K562 (cell line): Measurements from ENCODE around the gene SRC. TPM values are rescaled to one million over a fixed set of nuclear protein-coding genes. Genes with fewer than 3 reads are reported as not detected.
A peak's percentile ranks its signal among the peaks of the same experiment; 100 is the strongest.

Source experiments
- BCLAF1 ChIP-seq, 2 experiments: fragments of 450-650 bp in 1 of 2; IDR thresholded peaks; 2 replicates each; pipeline ENCODE4 v1.6.1; 2011 to 2017; ENCODE audit warnings: low read depth in 2 of 2, antibody characterized with exemption in 1 of 2, borderline replicate concordance in 1 of 2, low read length in 1 of 2, mild to moderate bottlenecking in 1 of 2, mixed read lengths in 1 of 2; ENCODE audit not compliant: control insufficient read depth in 1 of 2
- BMI1 ChIP-seq: fragments of 150-350 bp; IDR thresholded peaks from 2 replicates; pipeline ENCODE4 v1.6.1; 2014; ENCODE audit warnings: low read length
- BRD4 ChIP-seq: fragments of 200-600 bp; sonication (generic); IDR thresholded peaks from 2 replicates; pipeline ENCODE4 v1.6.1; 2017; ENCODE audit warnings: inconsistent platforms
- E2F6 ChIP-seq, 2 experiments: IDR thresholded peaks; 2 replicates each; pipeline ENCODE4 v1.6.1; 2011; ENCODE audit warnings: borderline replicate concordance in 1 of 2, control low read depth in 1 of 2, low read depth in 1 of 2, low read length in 1 of 2, mild to moderate bottlenecking in 1 of 2, mixed read lengths in 1 of 2, moderate library complexity in 1 of 2; ENCODE audit not compliant: insufficient read depth in 1 of 2, insufficient read length in 1 of 2, poor library complexity in 1 of 2, severe bottlenecking in 1 of 2; ENCODE audit errors: extremely low read depth in 1 of 2
- EP400 ChIP-seq: fragments of 450-650 bp; IDR thresholded peaks from 2 replicates; pipeline ENCODE4 v1.6.1; 2017; ENCODE audit warnings: antibody characterized with exemption, mild to moderate bottlenecking, moderate library complexity
- GTF2F1 ChIP-seq: IDR thresholded peaks from 2 replicates; pipeline ENCODE4 v1.6.1; 2011; ENCODE audit warnings: low read depth, low read length, improper control_type of control experiment
- HBP1 ChIP-seq: fragments of 450-650 bp; formaldehyde crosslinking; IDR thresholded peaks from 2 replicates; pipeline ENCODE4 v1.4.0; 2022; ENCODE audit warnings: missing genetic modification characterization
- HNRNPK ChIP-seq: fragments of 200-400 bp; formaldehyde crosslinking; IDR thresholded peaks from one replicate; pipeline ENCODE4 v1.6.1; 2018; ENCODE audit warnings: mild to moderate bottlenecking, low read depth, low read length; ENCODE audit not compliant: poor library complexity, severe bottlenecking
- HNRNPL ChIP-seq: fragments of 200-400 bp; formaldehyde crosslinking; IDR thresholded peaks from 2 replicates; pipeline ENCODE4 v1.6.1; 2017; ENCODE audit warnings: low read depth, mild to moderate bottlenecking, low read length
- KHSRP ChIP-seq: fragments of 450-650 bp; IDR thresholded peaks from 2 replicates; pipeline ENCODE4 v1.6.1; 2017
- NR3C1 ChIP-seq: sonication (generic); formaldehyde crosslinking; IDR thresholded peaks from 2 replicates; pipeline ENCODE4 v1.8.1; 2022; ENCODE audit warnings: missing genetic modification reagents
- SMARCB1 ChIP-seq: IDR thresholded peaks from 2 replicates; pipeline ENCODE4 v1.6.1; 2011; ENCODE audit warnings: improper control_type of control experiment, low read depth; ENCODE audit not compliant: insufficient read length
- SNAPC5 ChIP-seq: fragments of 250-450 bp; sonication (Bioruptor Pico); IDR thresholded peaks from 2 replicates; pipeline ENCODE4 v1.8.0; 2021; ENCODE audit warnings: moderate library complexity, mild to moderate bottlenecking, inconsistent platforms
- TRIM24 ChIP-seq, 2 experiments: fragments of 450-650 bp; IDR thresholded peaks; 2 replicates each; pipeline ENCODE4 v1.6.1; 2016
- ZFPM2 ChIP-seq: fragments of 250-450 bp; sonication (Bioruptor Pico); IDR thresholded peaks from 2 replicates; pipeline ENCODE4 v1.5.1; 2022; ENCODE audit warnings: mild to moderate bottlenecking
- ZNF785 ChIP-seq: fragments of 250-450 bp; sonication (Bioruptor Pico); IDR thresholded peaks from 2 replicates; pipeline ENCODE4 v1.4.0; 2020; ENCODE audit warnings: mild to moderate bottlenecking
- polyA plus RNA-seq, 8 experiments: library from polyadenylated mRNA; depleted of rRNA in 4 of 8; stranded (reverse) in 5 of 8; unstranded in 3 of 8; fragments of >200 nt; fragmentation: Nextera tagmentation in 2 of 8; fragmentation: Illumina TruSeq in 1 of 8; extraction: Ambion mirVana in 2 of 8; extraction: Trizol in 1 of 8; gene quantifications; 2 replicates each; pipeline versions ENCODE4 v1.2.1 to v1.2.3, GENCODE V29; 2011 to 2014; ENCODE audit warnings: inconsistent platforms in 1 of 8, missing spikeins in 1 of 8
- total RNA-seq, 7 experiments: library from RNA; depleted of rRNA in 6 of 7; stranded (reverse); fragments of >200 nt in 6 of 7; fragmentation: Illumina TruSeq in 2 of 7; extraction: Trizol in 2 of 7; gene quantifications; 2 replicates each; pipeline versions ENCODE4 v1.2.1 to v1.2.3, GENCODE V29; 2011 to 2021; ENCODE audit warnings: low replicate concordance in 1 of 7
- TF ChIP-seq, protein P1 (sequence below): fragments of 450-650 bp; IDR thresholded peaks from 2 replicates; pipeline ENCODE4 v1.6.1; 2016; ENCODE audit warnings: borderline replicate concordance

SRC gene
- total and polyA plus RNA-seq, 9 of the 15 experiments (the other 6 are each of a cell fraction or from before 2014, with no cell fraction given) = 0.06 to 8.5 (median 3.1) TPM

- TF ChIP-seq, protein P1, sequence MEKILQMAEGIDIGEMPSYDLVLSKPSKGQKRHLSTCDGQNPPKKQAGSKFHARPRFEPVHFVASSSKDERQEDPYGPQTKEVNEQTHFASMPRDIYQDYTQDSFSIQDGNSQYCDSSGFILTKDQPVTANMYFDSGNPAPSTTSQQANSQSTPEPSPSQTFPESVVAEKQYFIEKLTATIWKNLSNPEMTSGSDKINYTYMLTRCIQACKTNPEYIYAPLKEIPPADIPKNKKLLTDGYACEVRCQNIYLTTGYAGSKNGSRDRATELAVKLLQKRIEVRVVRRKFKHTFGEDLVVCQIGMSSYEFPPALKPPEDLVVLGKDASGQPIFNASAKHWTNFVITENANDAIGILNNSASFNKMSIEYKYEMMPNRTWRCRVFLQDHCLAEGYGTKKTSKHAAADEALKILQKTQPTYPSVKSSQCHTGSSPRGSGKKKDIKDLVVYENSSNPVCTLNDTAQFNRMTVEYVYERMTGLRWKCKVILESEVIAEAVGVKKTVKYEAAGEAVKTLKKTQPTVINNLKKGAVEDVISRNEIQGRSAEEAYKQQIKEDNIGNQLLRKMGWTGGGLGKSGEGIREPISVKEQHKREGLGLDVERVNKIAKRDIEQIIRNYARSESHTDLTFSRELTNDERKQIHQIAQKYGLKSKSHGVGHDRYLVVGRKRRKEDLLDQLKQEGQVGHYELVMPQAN = no peak
- no peak for TF ChIP-seq ZNF785
- peak; percentile 82; the same call in 1 of the 2 replicates for TF ChIP-seq BRD4
- no peak for TF ChIP-seq KHSRP
- TF ChIP-seq BCLAF1 (IDR thresholded peaks at IDR 0.05; ENCODE audit: borderline replicate concordance in 1 of 2, control insufficient read depth in 1 of 2, low read depth in 2 of 2, low read length in 1 of 2) = no peak
- no peak for TF ChIP-seq BMI1
- no peak for TF ChIP-seq HNRNPL
- TF ChIP-seq TRIM24 (IDR thresholded peaks at IDR 0.05) = peak; percentile 15 to 44; a peak in 2 of 4 replicates
- no peak for TF ChIP-seq SNAPC5 (CRISPR knock-in tag)
- TF ChIP-seq ZFPM2 (CRISPR knock-in tag) = no peak
- TF ChIP-seq SMARCB1 = no peak
- TF ChIP-seq HBP1 (CRISPR knock-in tag) = no peak; the same call in 1 of the 2 replicates
- TF ChIP-seq NR3C1 = no peak
- peak; percentile 18 to 69 for TF ChIP-seq E2F6 (IDR thresholded peaks at IDR 0.05; ENCODE audit: borderline replicate concordance in 1 of 2, extremely low read depth in 1 of 2, insufficient read depth in 1 of 2, insufficient read length in 1 of 2, low read depth in 1 of 2, low read length in 1 of 2, poor library complexity in 1 of 2, severe bottlenecking in 1 of 2)
- TF ChIP-seq EP400 = peak; percentile 82
- TF ChIP-seq HNRNPK = no peak
- no peak for TF ChIP-seq GTF2F1
Measured at GRCh38 chr20:37378785-37379598, 33.1 kb downstream of the SRC start (continued).
